Measurements from ENCODE around the gene ACTL10.
A peak's percentile ranks its signal among the peaks of the same experiment; 100 is the strongest.
"Not testable (repeated sequence)": the region's sequence is repeated elsewhere in the genome, so short reads cannot be mapped to it uniquely, and the experiment has no call there.

Gene ACTL10

GRCh38 chr20:33700696-33701441 is 34.1 kb downstream of the ACTL10 start:
- DNase-seq: not testable (repeated sequence)

- no peak for DNase-seq
Observed at GRCh38 chr20:33701629-33702450, 35.1 kb downstream of the ACTL10 start.

GRCh38 chr20:33702861-33703260 is 36.1 kb downstream of the ACTL10 start:
- peak; percentile 97 to 99 for DNase-seq

GRCh38 chr20:33703498-33704137 is 36.9 kb downstream of the ACTL10 start:
- DNase-seq: no peak

- no peak for DNase-seq
Observed at GRCh38 chr20:33704197-33704924, 37.6 kb downstream of the ACTL10 start.

GRCh38 chr20:33707668-33708067 is 40.9 kb downstream of the ACTL10 start:
- DNase-seq: no peak

- no peak for DNase-seq
Observed at GRCh38 chr20:33709398-33709797, 42.7 kb downstream of the ACTL10 start.

- DNase-seq: no peak
Observed at GRCh38 chr20:33709905-33710541, 43.3 kb downstream of the ACTL10 start.

GRCh38 chr20:33710681-33711445 is 44.1 kb downstream of the ACTL10 start:
- no peak for DNase-seq

- DNase-seq: no peak
Observed at GRCh38 chr20:33711446-33711738, 44.6 kb downstream of the ACTL10 start.

- no peak for DNase-seq
Observed at GRCh38 chr20:33713865-33714367, 47.2 kb downstream of the ACTL10 start.

GRCh38 chr20:33716498-33716897 is 49.8 kb downstream of the ACTL10 start:
- DNase-seq: no peak

Data from NCI-H524 (cell line).